NOMO-1 (cell line): ENCODE data around the gene UPB1.
A peak's percentile ranks its signal among the peaks of the same experiment; 100 is the strongest.

Source experiments
- DNase-seq, 2 experiments: peaks; one replicate each; lab custom pipeline; 2025; ENCODE audit not compliant: unreplicated experiment in 2 of 2; lab: John Stamatoyannopoulos, UW

Gene UPB1

GRCh38 chr22:24555165-24556039 is 60.3 kb downstream of the UPB1 start, which contains the start of gene SNRPD3:
Gene SNRPD3, plus strand, starts transcription at chr22:24555999. Its CDS starts 1,676 bp downstream, at chr22:24557675.
- DNase-seq: peak; percentile 94 to 98

- no peak for DNase-seq
Measured at GRCh38 chr22:24559471-24559870, 64.3 kb downstream of the UPB1 start.

GRCh38 chr22:24563246-24563645 is 68.1 kb downstream of the UPB1 start:
- DNase-seq: no peak

- DNase-seq: no peak
Measured at GRCh38 chr22:24564376-24565058, 69.4 kb downstream of the UPB1 start.

- no peak for DNase-seq
Measured at GRCh38 chr22:24565077-24565476, 69.9 kb downstream of the UPB1 start.

GRCh38 chr22:24566899-24567511 is 71.9 kb downstream of the UPB1 start:
- DNase-seq: no peak

- DNase-seq: no peak
Measured at GRCh38 chr22:24567668-24568067, 72.5 kb downstream of the UPB1 start.

GRCh38 chr22:24571266-24571665 is 76.1 kb downstream of the UPB1 start:
- no peak for DNase-seq

GRCh38 chr22:24576778-24577177 is 81.6 kb downstream of the UPB1 start:
- DNase-seq: no peak
